Naive thymus-derived CD4-positive, alpha-beta T cell (primary cell): ENCODE measurements around the gene DSE. TPM values are rescaled to one million over a fixed set of nuclear protein-coding genes. Genes with fewer than 3 reads are reported as not detected.
"Not testable (repeated sequence)": the region's sequence is repeated elsewhere in the genome, so short reads cannot be mapped to it uniquely, and the experiment has no call there.

Source experiments
- ATAC-seq: fragments of 150-1000 bp; cut with Tn5 transposase; 2 replicates; pipeline ENCODE4 v1.10.0; 2021; ENCODE audit warnings: mild to moderate bottlenecking, moderate library complexity
- CTCF ChIA-PET: fragments of 350-600 bp; sonication (Branson Sonifier 250); formaldehyde crosslinking; loops from one replicate; lab custom pipeline; 2021; ENCODE audit warnings: antibody characterized with exemption; lab: Charles Lee
- POLR2A ChIA-PET: fragments of 350-600 bp; sonication (Branson Sonifier 250); formaldehyde crosslinking; loops from one replicate; lab custom pipeline; 2021; ENCODE audit warnings: antibody characterized with exemption, inconsistent platforms; lab: Charles Lee
- DNase-seq, 9 donors: peaks; one replicate each; pipeline versions ENCODE4 v3.0.0 to v3.0.0-alpha.2; 2020 to 2022; ENCODE audit warnings: mixed read lengths in 1 of 9
- H3K27ac ChIP-seq: one replicate; pipeline ENCODE4 v1.7.0; 2013; ENCODE audit warnings: mild to moderate bottlenecking, low read depth, low read length, moderate library complexity
- H3K27me3 ChIP-seq, 2 donors: one replicate each; pipeline ENCODE4 v1.7.0; 2013; ENCODE audit warnings: low read length in 2 of 2, mild to moderate bottlenecking in 2 of 2, moderate library complexity in 2 of 2; ENCODE audit not compliant: control insufficient read depth in 2 of 2, insufficient read depth in 2 of 2
- H3K36me3 ChIP-seq, 3 experiments: 1 replicate in 2 of 3; 2 replicates in 1 of 3; pipeline ENCODE4 v1.7.0; 2013; ENCODE audit warnings: low read length in 3 of 3, mild to moderate bottlenecking in 3 of 3, moderate library complexity in 1 of 3; ENCODE audit not compliant: insufficient read depth in 3 of 3, control insufficient read depth in 2 of 3
- H3K4me1 ChIP-seq, 2 donors: one replicate each; pipeline ENCODE4 v1.7.0; 2013; ENCODE audit warnings: low read length in 2 of 2, mild to moderate bottlenecking in 2 of 2, moderate library complexity in 1 of 2; ENCODE audit not compliant: control insufficient read depth in 2 of 2, insufficient read depth in 2 of 2
- H3K4me3 ChIP-seq: 2 replicates; pipeline ENCODE4 v1.7.0; 2013; ENCODE audit warnings: mild to moderate bottlenecking, low read length
- H3K9me3 ChIP-seq, 3 experiments: 1 replicate in 2 of 3; 2 replicates in 1 of 3; pipeline ENCODE4 v1.7.0; 2013; ENCODE audit warnings: low read length in 3 of 3; ENCODE audit not compliant: control insufficient read depth in 2 of 3
- H3K27ac Mint-ChIP-seq, 9 donors: one replicate each; pipeline ENCODE4 v1.8.0; 2020 to 2022; ENCODE audit warnings: mixed read lengths in 9 of 9, mild to moderate bottlenecking in 8 of 9, moderate library complexity in 5 of 9, inconsistent platforms in 2 of 9
- H3K27me3 Mint-ChIP-seq, 5 donors: one replicate each; pipeline ENCODE4 v1.8.0; 2021 to 2022; ENCODE audit warnings: mixed read lengths in 5 of 5, mild to moderate bottlenecking in 1 of 5
- H3K36me3 Mint-ChIP-seq, 5 donors: one replicate each; pipeline ENCODE4 v1.8.0; 2020 to 2022; ENCODE audit warnings: mixed read lengths in 5 of 5, mild to moderate bottlenecking in 3 of 5, inconsistent platforms in 1 of 5
- H3K4me1 Mint-ChIP-seq, 7 donors: one replicate each; pipeline ENCODE4 v1.8.0; 2020 to 2022; ENCODE audit warnings: mixed read lengths in 7 of 7, mild to moderate bottlenecking in 3 of 7, inconsistent platforms in 1 of 7
- H3K4me3 Mint-ChIP-seq, 10 donors: one replicate each; pipeline ENCODE4 v1.8.0; 2020 to 2022; ENCODE audit warnings: mild to moderate bottlenecking in 10 of 10, mixed read lengths in 10 of 10, moderate library complexity in 6 of 10, inconsistent platforms in 2 of 10
- H3K9me3 Mint-ChIP-seq, 11 donors: one replicate each; pipeline ENCODE4 v1.8.0; 2020 to 2022; ENCODE audit warnings: mixed read lengths in 11 of 11, mild to moderate bottlenecking in 4 of 11, inconsistent platforms in 1 of 11, moderate library complexity in 1 of 11
- intact Hi-C, 2 donors: fragments of 100-400 bp; cut with micrococcal nuclease; formaldehyde crosslinking; loops; one replicate each; pipeline ENCODE4 v1.15.1; 2023
- polyA plus RNA-seq, 2 donors: library from polyadenylated mRNA; unstranded; fragments of 300-500 nt; fragmentation: Illumina TruSeq; gene quantifications; one replicate each; pipeline ENCODE4 v1.2.3, GENCODE V29; 2021
- total RNA-seq, 6 experiments: library from RNA in 5 of 6; stranded (reverse) in 5 of 6; gene quantifications; 1 replicate in 5 of 6; 2 replicates in 1 of 6; pipeline ENCODE4 v1.2.3 and lab custom pipeline; 2021 to 2026

DSE gene
- total and polyA plus RNA-seq, 7 experiments from 2014 or later: 3.2 to 23.0 (median 7.2) TPM

DNA sequence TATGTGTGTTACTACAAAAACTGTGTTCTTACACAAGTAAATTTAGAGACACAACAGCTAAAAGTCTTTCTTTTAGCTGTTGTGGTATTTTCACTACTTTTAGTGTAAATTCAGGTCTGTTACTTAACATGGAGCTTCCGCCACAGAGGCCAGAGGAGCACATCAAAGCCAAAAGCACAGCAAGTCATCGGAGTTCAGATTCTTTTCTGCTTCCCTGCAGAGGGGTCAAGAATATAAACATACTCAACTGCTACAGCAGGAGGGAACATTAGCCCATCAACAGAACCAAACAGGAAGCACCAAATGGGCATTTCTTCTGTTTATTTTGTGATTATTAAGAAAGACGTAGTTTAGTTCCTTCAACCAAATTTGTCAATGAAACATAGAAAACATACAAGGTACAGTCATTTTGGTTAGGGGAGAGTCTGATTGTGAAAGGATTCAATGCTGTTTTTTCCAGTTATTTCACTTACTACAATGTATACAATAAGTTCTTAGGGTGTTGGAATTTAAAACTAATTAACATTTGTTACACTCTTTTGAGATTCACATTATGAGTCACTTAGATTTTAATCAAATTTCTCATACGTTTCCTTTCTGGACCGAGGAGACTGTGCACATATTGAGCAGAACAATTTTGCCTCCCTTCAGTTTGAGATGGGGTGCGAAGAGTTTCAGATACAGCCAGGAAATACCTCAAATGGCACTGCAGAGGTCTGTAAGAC lies 42.8 kb upstream of the DSE start:
- peaks cover 0 to 2% (median 0%) of the 10 kb centered on the region in 5 donors for H3K27me3 Mint-ChIP-seq
- Histone ChIP-seq H3K4me1 (no peaks in the 10 kb centered on the region), H3K9me3 (no peaks in the 10 kb centered on the region), H3K27ac (no peak overlapping the region), H3K36me3 (no peaks in the 10 kb centered on the region), H3K27me3 (no peaks in the 10 kb centered on the region), H3K4me3 (no peak overlapping the region)
- no peaks in the 10 kb centered on the region for H3K4me1 Mint-ChIP-seq
- H3K36me3 Mint-ChIP-seq: peaks cover 0 to 14% (median 0%) of the 10 kb centered on the region in 5 donors
- ATAC-seq: no peak
- DNase-seq: no peak
- intact Hi-C loops: no loop called here
- ChIA-PET CTCF (no interaction called here), POLR2A (no interaction called here)
- H3K9me3 Mint-ChIP-seq: peaks cover 0 to 3% (median under 1%) of the 10 kb centered on the region in 11 donors
- no peak overlapping the region for H3K4me3 Mint-ChIP-seq
- H3K27ac Mint-ChIP-seq: no peak overlapping the region

DNA sequence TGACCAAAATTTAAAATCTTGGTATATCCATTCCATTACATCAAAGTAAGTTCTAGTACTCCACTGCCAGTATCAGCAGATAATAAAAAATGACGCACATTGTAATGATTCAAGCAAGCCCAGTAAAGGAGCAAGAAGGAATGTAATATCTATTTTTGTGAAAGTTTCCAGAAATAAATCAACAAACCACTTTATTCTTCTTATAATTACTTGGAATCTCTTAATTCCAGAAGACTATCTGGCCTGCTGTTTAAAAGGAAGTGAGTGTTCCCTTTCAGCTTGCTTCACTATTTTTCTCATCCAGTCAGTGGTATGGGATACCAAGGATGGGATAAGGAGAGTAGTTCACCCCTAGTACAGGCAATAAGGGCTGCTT lies 42.2 kb upstream of the DSE start:
- H3K9me3 ChIP-seq: no peaks in the 10 kb centered on the region
- H3K27ac ChIP-seq: no peak overlapping the region
- Mint-ChIP-seq H3K27ac (no peak overlapping the region), H3K4me1 (no peaks in the 10 kb centered on the region), H3K9me3 (peaks cover 0 to 5% (median 1%) of the 10 kb centered on the region in 11 donors), H3K4me3 (no peak overlapping the region), H3K36me3 (peaks cover 0 to 17% (median 0%) of the 10 kb centered on the region in 5 donors), H3K27me3 (peaks cover 0 to 2% (median 0%) of the 10 kb centered on the region in 5 donors)
- H3K4me1 ChIP-seq: no peaks in the 10 kb centered on the region
- POLR2A ChIA-PET: no interaction called here
- H3K27me3 ChIP-seq: no peaks in the 10 kb centered on the region
- intact Hi-C loops: no loop called here
- no peaks in the 10 kb centered on the region for H3K36me3 ChIP-seq
- H3K4me3 ChIP-seq: no peak overlapping the region
- no peak for DNase-seq
- CTCF ChIA-PET: no interaction called here
- no peak for ATAC-seq

- Histone ChIP-seq H3K27ac (no peak overlapping the region), H3K4me1 (no peaks in the 10 kb centered on the region), H3K36me3 (no peaks in the 10 kb centered on the region), H3K9me3 (no peaks in the 10 kb centered on the region), H3K27me3 (no peaks in the 10 kb centered on the region), H3K4me3 (no peak overlapping the region)
- H3K4me1 Mint-ChIP-seq: no peaks in the 10 kb centered on the region
- no peak overlapping the region for H3K4me3 Mint-ChIP-seq
- ChIA-PET CTCF (no interaction called here), POLR2A (no interaction called here)
- DNase-seq (no peak), ATAC-seq (no peak)
- H3K9me3 Mint-ChIP-seq: peaks cover 0 to 8% (median 2%) of the 10 kb centered on the region in 11 donors
- intact Hi-C loops: no loop called here
- H3K27me3 Mint-ChIP-seq: peaks cover 0 to 4% (median 0%) of the 10 kb centered on the region in 5 donors
- peaks cover 0 to 17% (median 3%) of the 10 kb centered on the region in 5 donors for H3K36me3 Mint-ChIP-seq
- no peak overlapping the region for H3K27ac Mint-ChIP-seq
Measured at GRCh38 chr6:116329156-116329555, 41.6 kb upstream of the DSE start.

GRCh38 chr6:116330511-116330910 lies 40.2 kb upstream of the DSE start:
- Mint-ChIP-seq H3K36me3 (peaks cover 0 to 16% (median 3%) of the 10 kb centered on the region in 5 donors), H3K9me3 (peaks cover 0 to 12% (median 4%) of the 10 kb centered on the region in 11 donors), H3K4me1 (no peaks in the 10 kb centered on the region), H3K27me3 (peaks cover 0 to 4% (median 0%) of the 10 kb centered on the region in 5 donors), H3K27ac (no peak overlapping the region), H3K4me3 (no peak overlapping the region)
- DNase-seq (no peak), ATAC-seq (no peak)
- H3K9me3 ChIP-seq: no peaks in the 10 kb centered on the region
- H3K36me3 ChIP-seq: no peaks in the 10 kb centered on the region
- intact Hi-C loops: no loop called here
- H3K4me3 ChIP-seq: no peak overlapping the region
- ChIA-PET CTCF (interaction anchor here (0.5 kb wide), 1 partner anchor 114 kb away, joined by 3 read pairs; no protein-coding TSS in a partner anchor), POLR2A (no interaction called here)
- H3K27me3 ChIP-seq: no peaks in the 10 kb centered on the region
- no peak overlapping the region for H3K27ac ChIP-seq
- no peaks in the 10 kb centered on the region for H3K4me1 ChIP-seq

- DNase-seq (no peak), ATAC-seq (no peak)
- POLR2A ChIA-PET: no interaction called here
- intact Hi-C loops: no loop called here
- no peaks in the 10 kb centered on the region for H3K9me3 ChIP-seq
- H3K27me3 ChIP-seq: no peaks in the 10 kb centered on the region
- Mint-ChIP-seq H3K9me3 (peaks cover 0 to 12% (median 4%) of the 10 kb centered on the region in 11 donors), H3K4me1 (no peaks in the 10 kb centered on the region), H3K36me3 (peaks cover 0 to 6% (median 3%) of the 10 kb centered on the region in 5 donors), H3K27me3 (peaks cover 0 to 4% (median 0%) of the 10 kb centered on the region in 5 donors), H3K4me3 (no peak overlapping the region), H3K27ac (no peak overlapping the region)
- CTCF ChIA-PET: no interaction called here
- H3K27ac ChIP-seq: no peak overlapping the region
- H3K36me3 ChIP-seq: no peaks in the 10 kb centered on the region
- H3K4me1 ChIP-seq: no peaks in the 10 kb centered on the region
- H3K4me3 ChIP-seq: no peak overlapping the region
Measured at GRCh38 chr6:116332096-116332495, 38.7 kb upstream of the DSE start.

DNA sequence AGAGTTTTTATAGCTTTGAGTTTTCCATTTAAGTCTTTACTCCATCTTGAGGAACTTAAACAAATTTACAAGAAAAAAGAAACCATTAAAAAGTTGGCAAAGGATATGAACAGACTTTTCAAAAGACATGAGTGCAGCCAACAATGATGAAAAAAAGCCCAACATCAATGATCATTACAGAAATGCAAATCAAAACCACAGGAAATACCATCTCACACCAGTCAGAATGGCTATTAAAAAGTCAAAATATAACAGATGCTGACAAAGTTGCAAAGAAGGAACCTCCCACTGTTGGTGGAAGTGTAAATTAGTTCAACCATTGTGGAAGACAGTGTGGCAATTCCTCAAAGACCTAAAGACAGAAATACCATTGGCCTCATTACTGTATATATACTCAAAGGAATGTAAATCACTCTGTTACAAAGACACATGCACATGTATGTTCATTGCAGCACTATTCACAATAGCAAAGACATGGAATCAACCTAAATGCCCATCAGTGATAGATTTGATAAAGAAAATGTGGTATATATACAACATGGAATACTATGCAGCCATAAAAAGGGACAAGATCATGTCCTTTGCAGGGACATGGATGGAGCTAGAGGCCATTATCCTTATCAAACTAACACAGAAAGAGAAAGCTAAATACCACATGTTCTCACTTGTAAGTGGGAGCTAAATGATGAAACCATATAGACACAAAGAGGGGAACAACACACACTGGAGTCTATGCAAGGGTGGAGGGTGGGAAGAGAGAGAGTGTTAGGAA lies 35.9 kb upstream of the DSE start:
- H3K27me3 ChIP-seq, H3K4me3 Mint-ChIP-seq, H3K27ac Mint-ChIP-seq, H3K36me3 Mint-ChIP-seq, CTCF ChIA-PET, intact Hi-C loops, H3K27me3 Mint-ChIP-seq, H3K4me3 ChIP-seq, H3K9me3 ChIP-seq, H3K36me3 ChIP-seq, DNase-seq, H3K4me1 Mint-ChIP-seq, H3K4me1 ChIP-seq, POLR2A ChIA-PET, ATAC-seq, H3K27ac ChIP-seq: not testable (repeated sequence)
- peaks cover 0 to 18% (median 4%) of the 10 kb centered on the region in 11 donors for H3K9me3 Mint-ChIP-seq
